IMR-90 (cell line): Measurements from ENCODE around the gene NANS.

Experiments
- MAFK ChIP-seq: IDR thresholded peaks from 2 replicates; pipeline ENCODE4 v1.6.1; 2012; ENCODE audit warnings: low read depth, low read length, improper control_type of control experiment
- MAZ ChIP-seq: IDR thresholded peaks from 2 replicates; pipeline ENCODE4 v1.6.1; 2012; ENCODE audit warnings: low read depth, mild to moderate bottlenecking, low read length, improper control_type of control experiment, moderate library complexity, borderline replicate concordance
- MXI1 ChIP-seq: IDR thresholded peaks from 2 replicates; pipeline ENCODE4 v1.6.1; 2012; ENCODE audit warnings: low read depth, mild to moderate bottlenecking, low read length, moderate library complexity, borderline replicate concordance
- NFE2L2 ChIP-seq: fragments of 150-350 bp; IDR thresholded peaks from 2 replicates; pipeline ENCODE4 v1.6.1; 2016; ENCODE audit warnings: low read depth, mild to moderate bottlenecking, low read length
- POLR2A ChIP-seq: IDR thresholded peaks from 2 replicates; pipeline ENCODE4 v1.6.1; 2012; ENCODE audit warnings: mild to moderate bottlenecking, low read depth, low read length
- RAD21 ChIP-seq: IDR thresholded peaks from 2 replicates; pipeline ENCODE4 v1.6.1; 2012; ENCODE audit warnings: low read length, improper control_type of control experiment
- RCOR1 ChIP-seq: IDR thresholded peaks from 2 replicates; pipeline ENCODE4 v1.6.1; 2012; ENCODE audit warnings: mild to moderate bottlenecking, low read length, improper control_type of control experiment; ENCODE audit not compliant: insufficient replicate concordance
- SMC3 ChIP-seq: fragments of 150-350 bp; IDR thresholded peaks from 2 replicates; pipeline ENCODE4 v1.6.1; 2016; ENCODE audit warnings: low read depth, mild to moderate bottlenecking, antibody characterized with exemption, low read length, moderate library complexity
- TF ChIP-seq, protein P1 (sequence below): conservative IDR thresholded peaks from 2 replicates; pipeline ENCODE4 v1.5.1; 2012; ENCODE audit warnings: mild to moderate bottlenecking, low read depth, low read length, improper control_type of control experiment
- TF ChIP-seq, protein P2 (sequence below): fragments of 150-350 bp; IDR thresholded peaks from 2 replicates; pipeline ENCODE4 v1.6.1; 2016; ENCODE audit warnings: low read depth, mild to moderate bottlenecking, low read length, moderate library complexity, borderline replicate concordance
- TF ChIP-seq, protein P3 (sequence below): fragments of 150-350 bp; IDR thresholded peaks from 2 replicates; pipeline ENCODE4 v1.6.1; 2017; ENCODE audit warnings: mild to moderate bottlenecking, antibody characterized with exemption, low read length, low read depth

DNA sequence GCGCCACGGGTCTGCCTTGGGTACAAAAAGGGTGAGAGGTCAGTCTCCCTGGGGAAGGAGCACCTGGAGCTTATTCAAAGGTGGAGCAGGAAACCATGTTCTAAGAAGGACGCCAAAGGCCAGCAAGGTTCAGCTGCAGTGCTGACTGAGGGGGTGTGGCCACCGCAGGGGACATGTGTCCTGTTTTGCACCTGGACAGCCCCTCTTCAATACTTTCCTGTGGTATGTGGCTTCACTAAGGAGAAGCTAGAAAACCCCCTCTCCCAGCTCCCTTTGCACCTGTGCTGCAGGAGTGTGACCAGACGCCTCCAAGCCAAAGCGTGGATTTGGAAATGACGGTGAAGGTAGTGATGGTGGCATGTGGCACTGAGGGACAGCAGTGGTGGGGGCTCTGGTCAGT is 38.9 kb downstream of the NANS start:
- TF ChIP-seq, protein P1, sequence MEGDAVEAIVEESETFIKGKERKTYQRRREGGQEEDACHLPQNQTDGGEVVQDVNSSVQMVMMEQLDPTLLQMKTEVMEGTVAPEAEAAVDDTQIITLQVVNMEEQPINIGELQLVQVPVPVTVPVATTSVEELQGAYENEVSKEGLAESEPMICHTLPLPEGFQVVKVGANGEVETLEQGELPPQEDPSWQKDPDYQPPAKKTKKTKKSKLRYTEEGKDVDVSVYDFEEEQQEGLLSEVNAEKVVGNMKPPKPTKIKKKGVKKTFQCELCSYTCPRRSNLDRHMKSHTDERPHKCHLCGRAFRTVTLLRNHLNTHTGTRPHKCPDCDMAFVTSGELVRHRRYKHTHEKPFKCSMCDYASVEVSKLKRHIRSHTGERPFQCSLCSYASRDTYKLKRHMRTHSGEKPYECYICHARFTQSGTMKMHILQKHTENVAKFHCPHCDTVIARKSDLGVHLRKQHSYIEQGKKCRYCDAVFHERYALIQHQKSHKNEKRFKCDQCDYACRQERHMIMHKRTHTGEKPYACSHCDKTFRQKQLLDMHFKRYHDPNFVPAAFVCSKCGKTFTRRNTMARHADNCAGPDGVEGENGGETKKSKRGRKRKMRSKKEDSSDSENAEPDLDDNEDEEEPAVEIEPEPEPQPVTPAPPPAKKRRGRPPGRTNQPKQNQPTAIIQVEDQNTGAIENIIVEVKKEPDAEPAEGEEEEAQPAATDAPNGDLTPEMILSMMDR, result no peak
- TF ChIP-seq POLR2A, result no peak
- no peak for TF ChIP-seq NFE2L2
- TF ChIP-seq MXI1, result no peak
- no peak for TF ChIP-seq MAFK
- no peak for TF ChIP-seq SMC3
- TF ChIP-seq, protein P2, sequence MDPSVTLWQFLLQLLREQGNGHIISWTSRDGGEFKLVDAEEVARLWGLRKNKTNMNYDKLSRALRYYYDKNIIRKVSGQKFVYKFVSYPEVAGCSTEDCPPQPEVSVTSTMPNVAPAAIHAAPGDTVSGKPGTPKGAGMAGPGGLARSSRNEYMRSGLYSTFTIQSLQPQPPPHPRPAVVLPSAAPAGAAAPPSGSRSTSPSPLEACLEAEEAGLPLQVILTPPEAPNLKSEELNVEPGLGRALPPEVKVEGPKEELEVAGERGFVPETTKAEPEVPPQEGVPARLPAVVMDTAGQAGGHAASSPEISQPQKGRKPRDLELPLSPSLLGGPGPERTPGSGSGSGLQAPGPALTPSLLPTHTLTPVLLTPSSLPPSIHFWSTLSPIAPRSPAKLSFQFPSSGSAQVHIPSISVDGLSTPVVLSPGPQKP, result no peak
- TF ChIP-seq RCOR1, result no peak
- no peak for TF ChIP-seq RAD21
- TF ChIP-seq MAZ, result no peak
- TF ChIP-seq, protein P3, sequence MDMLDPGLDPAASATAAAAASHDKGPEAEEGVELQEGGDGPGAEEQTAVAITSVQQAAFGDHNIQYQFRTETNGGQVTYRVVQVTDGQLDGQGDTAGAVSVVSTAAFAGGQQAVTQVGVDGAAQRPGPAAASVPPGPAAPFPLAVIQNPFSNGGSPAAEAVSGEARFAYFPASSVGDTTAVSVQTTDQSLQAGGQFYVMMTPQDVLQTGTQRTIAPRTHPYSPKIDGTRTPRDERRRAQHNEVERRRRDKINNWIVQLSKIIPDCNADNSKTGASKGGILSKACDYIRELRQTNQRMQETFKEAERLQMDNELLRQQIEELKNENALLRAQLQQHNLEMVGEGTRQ, result no peak
